GM19455 (cell line): Measurements from ENCODE around the gene LY6G6C.

Experiments used
- ATAC-seq: cut with Tn5 transposase; IDR thresholded peaks from one replicate; pipeline ENCODE4 v1.9.1; 2021; ENCODE audit not compliant: unreplicated experiment

Gene LY6G6C

GRCh38 chr6:31727717-31728671 is 6.4 kb upstream of the LY6G6C start:
- ATAC-seq: no peak

DNA sequence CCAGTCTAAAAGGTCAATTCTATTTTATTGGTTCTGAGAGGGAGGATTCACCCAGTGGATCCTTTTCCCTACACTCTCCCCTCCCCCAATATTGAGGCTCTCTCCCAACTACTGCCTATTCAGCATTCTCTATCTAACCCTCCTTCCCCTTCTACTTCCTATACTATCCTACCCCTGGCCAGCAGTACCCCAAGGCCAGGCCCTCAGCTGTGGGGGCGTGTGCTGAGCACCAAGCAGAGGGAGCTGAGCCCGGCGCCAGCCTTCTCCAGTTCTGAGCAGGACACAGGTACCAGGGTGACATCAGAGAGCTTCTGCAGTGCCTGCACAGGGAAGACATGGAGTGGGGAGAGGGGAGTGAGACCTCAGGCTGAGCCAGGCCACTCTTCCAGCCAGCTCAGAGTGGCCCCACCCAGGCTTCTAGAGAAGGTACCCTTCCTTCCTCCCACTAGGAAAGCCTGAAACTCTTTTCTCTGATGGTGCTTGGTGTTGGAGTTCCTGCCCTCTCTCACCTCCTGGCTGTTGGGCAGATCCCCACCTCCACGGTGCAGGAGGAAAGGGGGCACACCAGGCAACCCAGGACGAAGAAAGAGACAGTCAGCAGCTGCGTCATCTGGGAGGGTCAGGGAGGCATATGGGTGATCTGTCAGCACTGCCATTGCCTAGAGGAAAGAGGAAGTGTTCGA is 5.6 kb upstream of the LY6G6C start:
- ATAC-seq: no peak

- no peak for ATAC-seq
Observed at GRCh38 chr6:31725502-31726350, 4.2 kb upstream of the LY6G6C start.

GRCh38 chr6:31723980-31724691 is 2.6 kb upstream of the LY6G6C start:
- ATAC-seq: no peak

DNA sequence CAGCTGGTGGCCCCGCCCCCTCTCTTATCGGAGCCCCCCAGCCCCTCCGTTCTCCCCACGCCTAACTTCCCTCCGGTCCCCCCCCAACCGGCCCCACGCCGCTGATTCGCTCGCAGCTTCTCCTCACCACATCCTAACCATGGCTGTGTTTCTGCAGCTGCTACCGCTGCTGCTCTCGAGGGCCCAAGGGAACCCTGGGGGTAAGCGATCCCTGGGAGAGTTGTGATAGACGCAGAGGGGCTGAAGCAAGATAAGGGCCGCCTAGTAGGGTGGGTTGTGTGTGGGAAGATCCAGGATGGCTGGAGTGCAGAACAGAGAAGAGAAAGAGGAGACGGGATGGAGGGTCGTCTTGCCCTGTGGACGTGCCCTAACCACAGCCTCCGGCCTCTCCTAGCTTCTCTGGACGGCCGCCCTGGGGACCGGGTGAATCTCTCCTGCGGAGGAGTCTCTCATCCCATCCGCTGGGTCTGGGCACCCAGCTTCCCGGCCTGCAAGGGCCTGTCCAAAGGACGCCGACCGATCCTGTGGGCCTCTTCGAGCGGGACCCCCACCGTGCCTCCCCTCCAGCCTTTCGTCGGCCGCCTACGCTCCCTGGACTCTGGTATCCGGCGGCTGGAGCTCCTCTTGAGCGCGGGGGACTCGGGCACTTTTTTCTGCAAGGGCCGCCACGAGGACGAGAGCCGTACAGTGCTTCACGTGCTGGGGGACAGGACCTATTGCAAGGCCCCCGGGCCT is 1.9 kb upstream of the LY6G6C start, which contains the start of gene MPIG6B:
Gene MPIG6B, plus strand, starts transcription at position 129 of the 735 bp plus-strand sequence. Its CDS starts 11 bp downstream, at position 140.
- no peak for ATAC-seq

- no peak for ATAC-seq
Observed at GRCh38 chr6:31722173-31722572, 627 bp upstream of the LY6G6C start.

GRCh38 chr6:31720196-31720770 is 1.3 kb downstream of the LY6G6C start:
- ATAC-seq: no peak

GRCh38 chr6:31719001-31719400 is 2.5 kb downstream of the LY6G6C start:
- ATAC-seq: no peak

GRCh38 chr6:31718265-31718664 is 3.3 kb downstream of the LY6G6C start:
- ATAC-seq: no peak

GRCh38 chr6:31717499-31718222 is 3.9 kb downstream of the LY6G6C start:
- ATAC-seq: no peak

DNA sequence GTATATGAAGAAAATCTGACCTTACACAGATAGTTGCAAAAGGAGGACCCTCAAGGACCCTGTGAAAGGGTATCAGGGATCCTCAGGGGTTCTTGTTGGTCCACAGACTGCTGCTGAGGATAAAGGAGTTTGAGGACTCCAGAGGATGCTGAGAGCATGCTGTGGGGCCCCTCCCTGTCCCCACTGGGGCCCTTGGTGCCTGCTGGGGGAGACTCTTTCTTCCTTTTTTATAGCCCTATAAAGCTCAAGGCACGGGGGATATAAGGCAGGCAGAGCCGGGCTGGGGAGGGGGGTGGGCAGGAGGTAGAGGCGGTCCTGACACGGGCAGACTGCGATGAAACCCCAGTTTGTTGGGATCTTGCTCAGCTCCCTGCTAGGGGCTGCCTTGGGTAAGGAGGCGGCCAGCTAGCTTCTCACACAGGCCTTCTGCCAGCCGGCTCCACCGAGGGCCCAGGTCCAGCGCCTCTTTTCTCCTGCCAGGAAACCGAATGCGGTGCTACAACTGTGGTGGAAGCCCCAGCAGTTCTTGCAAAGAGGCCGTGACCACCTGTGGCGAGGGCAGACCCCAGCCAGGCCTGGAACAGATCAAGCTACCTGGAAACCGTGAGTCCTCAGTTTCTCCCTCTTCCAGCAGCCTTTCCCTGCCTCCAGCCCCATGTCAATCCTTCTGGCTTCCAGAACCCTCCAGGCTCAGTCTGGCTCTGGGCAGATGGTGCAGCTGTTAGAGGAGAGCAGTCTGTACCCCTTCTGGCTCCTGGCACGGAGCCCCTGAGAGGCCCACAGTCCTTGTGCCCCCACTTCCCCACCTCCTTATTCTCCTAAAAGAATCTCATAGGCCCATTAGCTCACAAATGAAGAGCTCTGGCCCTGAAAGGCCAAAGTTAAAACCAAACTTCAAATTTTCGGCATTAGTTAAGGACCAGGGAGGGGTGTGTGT is 6.3 kb downstream of the LY6G6C start, which contains the start of gene LY6G6D:
Gene LY6G6D, plus strand, starts transcription at position 327 of the 937 bp plus-strand sequence. Its CDS starts 8 bp downstream, at position 335.
- no peak for ATAC-seq

GRCh38 chr6:31713991-31714684 is 7.4 kb downstream of the LY6G6C start:
- ATAC-seq: no peak

- ATAC-seq: no peak
Observed at GRCh38 chr6:31713465-31713864, 8.1 kb downstream of the LY6G6C start.

DNA sequence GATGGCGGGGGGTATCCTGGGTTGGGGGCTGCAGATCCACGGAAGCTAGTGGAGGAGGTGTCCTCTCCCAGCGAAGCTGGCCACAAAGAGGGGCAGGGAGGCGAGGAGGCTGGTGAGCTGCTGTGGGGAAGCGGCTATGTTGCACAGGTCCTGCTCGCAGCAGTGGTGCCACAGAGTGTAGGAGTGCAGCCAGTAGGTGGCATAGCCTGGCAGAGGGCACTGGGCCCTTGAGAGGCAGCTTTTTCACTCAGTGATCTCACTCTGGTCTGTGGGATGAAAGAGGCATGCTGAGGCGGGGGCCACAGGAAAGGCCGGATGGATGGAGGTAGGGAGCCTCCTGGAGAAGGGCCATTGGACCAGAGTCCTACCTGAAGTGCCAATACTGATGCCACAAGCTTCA is 9.2 kb downstream of the LY6G6C start:
- no peak for ATAC-seq

DNA sequence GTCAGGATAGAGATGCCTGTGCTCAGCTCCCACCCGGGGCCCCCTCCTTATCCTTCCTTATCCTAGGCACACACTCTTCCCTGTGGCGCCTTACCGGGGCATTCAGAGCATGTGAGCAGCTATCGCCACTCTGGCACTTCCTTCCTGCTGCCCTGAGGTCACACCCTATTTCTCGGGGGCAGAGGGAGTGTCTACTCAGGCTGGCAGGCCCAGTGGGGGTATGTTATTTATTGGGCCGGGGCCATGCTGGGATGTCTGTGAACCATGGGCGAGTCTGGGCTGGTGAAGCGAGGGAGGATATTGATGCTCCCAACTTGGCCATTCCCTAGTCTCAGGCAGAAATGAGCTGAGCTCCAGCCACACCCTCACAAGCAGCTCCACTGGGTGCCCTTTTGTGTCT is 10.3 kb downstream of the LY6G6C start:
- ATAC-seq: no peak

GRCh38 chr6:31710523-31711219 is 10.9 kb downstream of the LY6G6C start:
- no peak for ATAC-seq
